Spleen (tissue), 7 donors: ENCODE data around the gene GRIK1.

Source experiments
- CTCF ChIP-seq, 11 experiments: fragments of 200-600 bp in 7 of 11; fragments of 450-650 bp in 4 of 11; sonication (generic) in 4 of 11; IDR thresholded peaks in 8 of 11; conservative IDR thresholded peaks in 3 of 11; 1 replicate in 7 of 11; 2 replicates in 4 of 11; pipeline versions ENCODE4 v1.4.0 to v1.8.0; 2016 to 2021; ENCODE audit warnings: antibody characterized with exemption in 11 of 11, inconsistent platforms in 4 of 11, mild to moderate bottlenecking in 1 of 11
- POLR2A ChIP-seq, 3 donors: fragments of 450-650 bp; IDR thresholded peaks; one replicate each; pipeline ENCODE4 v1.5.1; 2017; ENCODE audit warnings: antibody characterized with exemption in 3 of 3, mild to moderate bottlenecking in 1 of 3
- donor health status: DM: no; HTN: no; CAD: no; lungs with moderate emphysema.
- donor health status: DM: no; HTN: no; CAD: no.
- donor health status: DM: no; HTN: no; CAD: no.

- TF ChIP-seq CTCF (IDR thresholded peaks at IDR 0.05 in 8 of 11, conservative IDR thresholded peaks at IDR 0.05 in 3 of 11) (no peak), POLR2A (IDR thresholded peaks at IDR 0.05) (no peak)
Measured at GRCh38 chr21:29534448-29534847, 405.3 kb downstream of the GRIK1 start.
